Glomerular endothelial cell (primary cell): ENCODE data around the gene SYNGAP1. TPM values are rescaled to one million over a fixed set of nuclear protein-coding genes. Genes with fewer than 3 reads are reported as not detected.
"Not testable (repeated sequence)": the region's sequence is repeated elsewhere in the genome, so short reads cannot be mapped to it uniquely, and the experiment has no call there.

ENCODE experiments used
- DNase-seq: peaks from one replicate; pipeline ENCODE4 v3.0.0-alpha.2; 2011; ENCODE audit warnings: low read depth, low spot score; ENCODE audit errors: extremely low read depth
- total RNA-seq: library from RNA; depleted of rRNA; stranded (reverse); fragments of >200 nt; gene quantifications from 2 replicates; pipeline ENCODE4 v1.2.3, GENCODE V29; 2015

Gene SYNGAP1
- total RNA-seq, 1 donor from 2014 or later, result 6.1 TPM

DNA sequence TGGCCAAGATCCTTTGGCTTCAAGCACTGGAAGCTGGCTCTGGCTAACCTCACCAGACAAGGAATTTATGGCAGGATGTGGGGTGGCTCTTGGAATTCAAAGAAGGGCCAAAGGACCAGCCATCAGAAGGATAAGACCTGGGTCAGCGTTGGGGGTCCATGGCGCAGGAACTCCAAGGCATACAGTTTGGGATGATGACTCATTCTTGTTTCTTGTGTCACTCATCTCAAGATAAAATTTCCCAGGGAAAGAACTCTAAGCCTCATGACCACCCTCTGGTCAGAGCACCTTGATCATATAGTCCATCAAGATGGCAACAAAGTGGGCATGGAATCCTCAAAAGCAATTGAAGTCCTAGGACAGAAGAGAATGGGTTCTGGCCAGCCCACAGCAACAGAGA, 39.4 kb downstream of the SYNGAP1 start:
- DNase-seq, result no peak

DNA sequence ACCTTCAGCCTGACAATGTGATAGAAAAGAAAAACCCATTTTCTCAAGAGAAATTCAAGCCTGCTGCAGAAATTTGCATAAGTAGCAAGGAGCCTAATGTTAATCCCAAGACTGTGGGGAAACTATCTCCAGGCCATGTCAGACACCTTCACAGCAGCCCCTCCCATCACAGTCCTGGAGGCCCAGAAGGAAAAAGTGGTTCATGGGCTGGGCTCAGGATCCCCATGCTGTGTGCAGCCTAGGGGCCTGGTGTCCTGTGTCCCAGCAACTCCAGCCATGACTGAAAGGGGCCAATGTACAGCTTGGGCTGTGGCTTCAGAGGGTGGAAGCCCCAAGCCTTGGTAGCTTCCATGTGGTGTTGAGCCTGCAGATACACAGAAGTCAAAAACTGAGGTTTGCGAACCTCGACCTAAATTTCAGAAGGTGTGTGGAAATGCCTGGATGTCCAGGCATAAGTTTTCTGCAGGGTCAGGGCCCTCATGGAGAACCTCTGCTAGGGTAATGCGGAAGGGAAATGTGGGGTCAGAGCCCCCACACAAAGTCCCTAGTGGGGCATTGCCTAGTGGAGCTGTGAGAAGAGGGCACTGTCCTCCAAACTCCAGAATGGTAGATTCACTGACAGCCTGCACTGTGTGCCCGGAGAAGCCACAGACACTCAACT, 46.3 kb downstream of the SYNGAP1 start:
- DNase-seq, result no peak

DNA sequence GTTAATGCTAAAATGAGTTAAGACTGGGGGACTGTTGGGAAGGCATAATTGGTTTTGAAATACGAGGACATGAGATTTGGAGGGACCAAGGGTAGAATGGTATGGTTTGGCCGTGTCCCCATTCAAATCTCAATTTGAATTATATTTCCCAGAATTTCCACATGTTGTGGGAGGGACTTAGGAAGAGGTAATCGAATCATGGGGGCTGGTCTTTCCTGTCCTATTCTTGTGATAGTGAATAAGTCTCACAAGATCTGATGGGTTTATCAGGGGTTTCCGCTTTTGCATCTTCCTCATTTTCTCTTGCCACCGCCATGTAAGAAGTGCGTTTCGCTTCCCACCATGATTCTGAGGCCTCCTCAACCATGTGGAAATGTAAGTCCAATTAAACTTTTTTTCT, 47.2 kb downstream of the SYNGAP1 start:
- no peak for DNase-seq

DNA sequence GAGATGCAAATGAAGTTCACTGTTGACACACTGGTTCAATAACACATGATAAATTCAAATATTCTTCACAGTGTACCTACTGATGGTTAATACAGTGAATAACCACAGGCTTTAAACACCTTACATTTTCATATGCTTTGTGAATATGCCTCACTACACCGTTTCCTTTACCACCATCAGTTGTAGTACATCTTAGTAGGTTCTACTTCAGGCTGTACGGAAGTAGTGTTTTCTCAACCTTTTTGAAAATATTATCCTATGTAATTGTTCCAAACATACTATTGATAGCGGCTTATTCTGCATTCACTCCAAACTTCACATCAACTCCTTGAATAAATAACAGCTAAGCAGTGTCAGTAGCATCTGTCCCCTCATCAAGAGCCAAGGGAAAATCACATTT, 49.8 kb downstream of the SYNGAP1 start:
- no peak for DNase-seq

DNA sequence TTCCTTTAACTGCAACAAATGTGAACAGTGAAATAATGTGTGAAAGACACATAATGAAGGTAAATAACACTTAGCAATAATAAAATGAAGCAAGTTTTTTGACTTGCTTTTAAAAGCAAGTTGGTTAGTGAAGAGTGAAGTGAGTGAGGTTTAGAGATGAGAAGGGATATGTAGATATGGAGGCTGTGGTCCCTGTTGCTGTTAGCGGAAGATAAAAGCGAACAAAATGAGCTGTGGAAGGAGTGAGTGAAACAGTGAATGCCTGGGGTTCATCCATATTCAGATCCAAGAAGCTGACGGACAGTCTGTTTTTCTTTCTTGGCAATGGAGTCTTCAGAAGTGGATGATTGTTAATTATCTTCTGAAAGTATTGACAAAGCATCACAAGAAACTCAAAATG, 58.0 kb downstream of the SYNGAP1 start:
- no peak for DNase-seq

DNA sequence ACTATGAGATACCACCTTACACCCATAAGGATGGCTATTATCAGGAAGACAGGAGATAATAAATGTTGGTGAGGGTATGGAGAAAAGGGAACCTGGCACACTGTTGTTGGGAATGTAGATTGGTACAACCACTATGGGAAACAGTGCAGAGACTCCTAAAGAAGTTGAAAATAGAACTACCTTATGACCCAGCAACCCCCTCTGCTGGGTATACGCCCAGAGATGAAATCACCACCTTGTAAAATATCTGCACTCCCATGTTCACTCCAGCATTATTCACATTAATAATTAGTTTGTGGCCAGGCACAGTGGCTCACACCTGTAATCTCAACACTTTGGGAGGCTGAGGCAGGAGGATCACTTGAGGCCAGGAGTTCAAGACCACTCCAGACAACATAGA, 61.3 kb downstream of the SYNGAP1 start:
- DNase-seq, result no peak

DNA sequence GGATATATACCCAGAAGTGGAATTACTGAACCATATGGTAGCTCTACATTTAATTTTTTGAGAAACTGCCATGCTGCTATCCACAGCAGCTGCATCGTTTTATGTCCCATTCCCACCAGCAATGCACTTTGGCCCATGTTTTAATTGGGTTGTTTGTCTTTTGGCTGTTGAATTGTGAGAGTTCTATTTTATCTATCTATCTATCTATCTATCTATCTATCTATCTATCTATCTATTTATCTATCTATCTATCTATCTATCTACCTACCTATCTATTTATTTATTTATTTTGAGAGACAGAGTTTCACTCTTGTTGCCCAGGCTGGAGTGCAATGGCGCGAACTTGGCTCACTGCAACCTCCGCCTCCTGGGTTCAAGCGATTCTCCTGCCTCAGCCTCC, 62.8 kb downstream of the SYNGAP1 start:
- DNase-seq, result not testable (repeated sequence)

DNA sequence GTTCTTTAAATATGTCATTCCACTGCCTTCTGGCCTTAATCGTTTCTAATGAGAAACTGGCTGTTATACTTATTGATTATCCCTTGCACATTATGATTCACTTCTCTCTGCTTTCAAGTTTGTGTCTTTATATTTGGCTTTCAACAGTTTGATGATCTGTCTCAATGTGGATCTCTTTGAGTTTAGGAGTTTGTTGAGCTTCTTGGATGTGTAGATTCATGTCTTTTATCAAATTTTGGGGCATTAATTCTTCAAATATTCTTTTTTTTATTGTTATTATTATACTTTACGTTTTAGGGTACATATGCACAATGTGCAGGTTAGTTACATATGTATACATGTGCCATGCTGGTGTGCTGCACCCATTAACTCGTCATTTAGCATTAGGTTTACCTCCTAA, 63.8 kb downstream of the SYNGAP1 start:
- DNase-seq, result no peak

DNA sequence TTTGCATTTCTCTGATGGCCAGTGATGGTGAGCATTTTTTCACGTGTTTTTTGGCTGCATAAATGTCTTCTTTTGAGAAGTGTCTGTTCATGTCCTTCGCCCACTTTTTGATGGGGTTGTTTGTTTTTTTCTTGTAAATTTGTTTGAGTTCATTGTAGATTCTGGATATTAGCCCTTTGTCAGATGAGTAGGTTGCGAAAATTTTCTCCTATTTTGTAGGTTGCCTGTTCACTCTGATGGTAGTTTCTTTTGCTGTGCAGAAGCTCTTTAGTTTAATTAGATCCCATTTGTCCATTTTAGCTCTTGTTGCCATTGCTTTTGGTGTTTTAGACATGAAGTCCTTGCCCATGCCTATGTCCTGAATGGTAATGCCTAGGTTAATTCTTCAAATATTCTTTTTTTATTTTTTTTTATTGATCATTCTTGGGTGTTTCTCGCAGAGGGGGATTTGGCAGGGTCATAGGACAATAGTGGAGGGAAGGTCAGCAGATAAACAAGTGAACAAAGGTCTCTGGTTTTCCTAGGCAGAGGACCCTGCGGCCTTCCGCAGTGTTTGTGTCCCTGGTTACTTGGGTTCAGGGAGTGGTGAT, 64.9 kb downstream of the SYNGAP1 start:
- not testable (repeated sequence) for DNase-seq

DNA sequence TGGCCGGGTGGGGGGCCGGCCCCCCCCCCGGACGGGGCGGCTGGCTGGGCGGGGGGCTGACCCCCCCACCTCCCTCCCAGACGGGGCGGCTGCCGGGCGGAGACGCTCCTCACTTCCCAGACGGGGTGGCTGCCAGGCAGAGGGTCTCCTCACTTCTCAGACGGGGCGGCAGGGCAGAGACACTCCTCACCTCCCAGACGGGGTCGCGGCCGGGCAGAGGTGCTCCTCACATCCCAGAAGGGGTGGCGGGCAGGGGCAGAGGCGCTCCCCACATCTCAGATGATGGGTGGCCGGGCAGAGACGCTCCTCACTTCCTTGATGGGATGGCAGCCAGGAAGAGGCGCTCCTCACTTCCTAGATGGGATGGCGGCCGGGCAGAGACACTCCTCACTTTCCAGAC, 65.8 kb downstream of the SYNGAP1 start:
- DNase-seq, result not testable (repeated sequence)

DNA sequence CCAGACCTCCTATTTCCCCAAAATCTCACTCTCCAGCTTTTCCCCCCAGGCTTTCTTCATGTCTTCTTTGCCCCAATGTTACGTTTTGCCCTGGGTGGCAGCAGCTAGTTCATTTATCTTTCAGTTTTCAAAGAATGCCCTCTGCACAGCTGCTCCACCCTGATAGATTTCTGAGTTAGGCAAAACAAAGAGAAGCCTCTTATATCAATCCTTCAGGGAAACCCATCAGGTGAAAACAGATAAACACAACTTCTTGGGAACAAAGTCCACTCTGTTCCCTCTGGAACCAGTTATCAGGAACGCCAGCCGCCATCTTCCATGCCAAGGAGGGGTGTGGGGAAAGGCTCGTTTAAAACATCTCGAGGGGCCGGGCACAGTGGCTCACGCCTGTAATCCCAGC, 68.5 kb downstream of the SYNGAP1 start:
- no peak for DNase-seq

DNA sequence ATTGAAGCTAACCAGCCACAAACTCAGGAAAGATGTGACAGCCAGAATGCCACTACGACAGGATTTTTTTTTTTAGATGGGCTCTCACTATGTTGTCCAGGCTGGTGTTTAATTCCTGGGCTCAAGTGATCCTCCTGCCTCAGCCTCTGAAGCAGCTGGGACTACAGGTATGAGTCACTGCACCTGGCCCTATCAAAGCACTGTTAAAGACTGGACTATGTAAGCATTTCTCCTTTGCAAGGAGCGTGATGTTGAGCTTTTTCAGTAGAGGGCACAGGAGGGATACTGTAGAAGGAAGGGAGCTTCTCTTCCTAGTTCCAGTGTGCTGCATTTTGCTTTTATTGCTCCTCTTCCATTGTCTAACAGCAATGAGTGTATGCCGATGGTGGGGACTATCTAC, 70.3 kb downstream of the SYNGAP1 start:
- DNase-seq, result no peak

DNA sequence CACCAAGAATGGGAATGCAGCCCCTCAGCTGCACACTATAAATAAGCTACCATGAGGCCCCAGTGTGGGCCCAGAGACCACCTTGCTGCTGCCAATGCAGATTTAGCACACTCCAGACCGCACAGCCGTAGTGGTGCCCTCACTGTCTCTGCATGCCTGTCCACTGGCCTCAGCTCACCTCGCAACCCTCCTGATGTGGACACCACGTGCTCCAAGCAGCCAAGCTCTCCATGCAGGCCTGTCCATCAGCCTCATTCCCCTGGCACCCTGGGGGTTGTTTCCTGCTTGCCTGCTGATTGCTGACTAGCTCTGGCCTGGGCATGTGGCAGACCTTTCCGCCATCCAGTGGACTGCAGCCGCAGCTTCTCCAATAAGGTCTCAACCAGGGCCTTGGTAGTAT, 70.8 kb downstream of the SYNGAP1 start:
- DNase-seq, result no peak

DNA sequence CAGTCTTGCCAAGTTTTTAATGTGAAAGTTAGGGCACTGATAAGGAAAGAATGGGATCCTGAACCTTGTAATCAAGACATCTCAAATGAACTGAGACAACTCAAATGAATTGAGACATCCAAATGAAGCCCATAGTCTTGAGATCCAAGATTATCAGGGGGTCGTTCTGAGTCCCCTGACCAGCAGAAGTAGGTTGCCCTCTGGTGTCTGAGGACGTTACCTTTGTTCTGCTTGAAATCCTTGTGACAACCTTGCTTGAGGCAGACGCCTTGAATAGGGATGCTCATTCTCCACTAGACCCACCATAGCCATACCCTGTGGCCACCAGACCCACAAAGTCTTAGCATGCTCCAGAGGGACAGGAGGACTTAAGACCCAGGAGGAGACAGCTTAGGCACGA, 72.2 kb downstream of the SYNGAP1 start:
- no peak for DNase-seq

DNA sequence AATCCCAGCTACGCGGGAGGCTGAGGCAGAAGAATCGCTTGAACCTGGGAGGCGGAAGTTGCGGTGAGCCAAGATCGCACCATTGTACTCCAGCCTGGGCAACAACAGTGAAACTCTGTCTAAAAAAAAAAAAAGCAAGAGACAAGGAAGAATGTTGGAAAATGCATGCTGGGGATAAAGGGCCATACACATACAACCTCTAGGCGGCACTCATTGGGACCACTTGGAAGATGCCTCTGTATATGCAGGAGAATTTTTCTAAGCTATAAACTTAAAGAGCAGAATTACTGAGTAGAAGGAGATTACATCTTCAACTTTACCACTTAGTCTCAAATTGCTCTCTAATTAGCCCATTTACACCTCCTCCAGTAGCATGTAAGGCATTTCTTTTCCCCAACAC, 77.3 kb downstream of the SYNGAP1 start:
- DNase-seq, result no peak

DNA sequence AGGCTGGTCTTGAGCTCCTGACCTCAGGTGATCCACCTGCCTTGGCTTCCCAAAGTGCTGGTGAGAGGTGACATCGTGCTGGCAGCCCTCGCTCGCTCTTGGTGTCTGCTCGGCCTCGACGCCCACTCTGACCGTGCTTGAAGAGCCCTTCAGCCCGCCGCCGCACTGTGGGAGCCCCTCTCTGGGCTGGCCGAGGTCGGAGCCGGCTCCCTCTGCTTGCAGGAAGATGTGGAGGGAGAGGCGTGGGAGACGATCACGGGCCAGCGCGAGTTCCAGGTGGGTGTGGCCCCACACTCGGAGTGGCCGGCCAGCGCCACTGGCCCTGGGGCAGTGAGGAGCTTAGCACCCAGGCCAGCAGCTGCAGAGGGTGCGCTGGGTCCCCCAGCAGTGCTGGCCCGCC, 82.6 kb downstream of the SYNGAP1 start:
- DNase-seq, result no peak

DNA sequence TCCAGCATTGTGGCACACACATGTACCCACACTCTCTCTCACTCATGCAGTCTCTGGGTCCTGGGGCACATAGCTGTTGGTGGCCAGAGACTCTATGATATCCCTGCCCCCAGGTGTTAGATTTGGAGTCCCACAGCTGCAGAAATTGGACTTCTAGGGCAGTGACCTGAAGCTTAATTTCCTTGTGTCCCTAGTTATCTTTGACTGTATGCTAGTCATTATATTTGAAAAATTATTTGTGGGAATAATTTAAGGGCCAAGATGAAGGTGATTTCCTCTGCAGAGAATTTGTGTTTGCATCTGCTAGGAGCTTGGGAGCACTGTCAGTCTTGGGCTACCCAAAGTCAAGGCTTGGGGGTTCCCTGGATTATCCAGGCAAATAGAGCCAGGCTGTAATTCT, 84.6 kb downstream of the SYNGAP1 start:
- DNase-seq, result no peak

Other genes with a start within 250 kb of the SYNGAP1 start
- gene COL11A2, start 227.6 kb upstream of the SYNGAP1 start, total RNA-seq, result under 0.01 and 0.53 TPM in 2 replicates
- gene RXRB, start 219.4 kb upstream of the SYNGAP1 start, total RNA-seq, result 24.6 and 25.2 TPM in 2 replicates
- gene SLC39A7, start 219.2 kb upstream of the SYNGAP1 start, total RNA-seq, result 124 and 143 TPM in 2 replicates
- 4.0 and 8.0 TPM in 2 replicates for gene HSD17B8, start 215.4 kb upstream of the SYNGAP1 start, total RNA-seq
- gene RING1, start 211.6 kb upstream of the SYNGAP1 start, total RNA-seq, result 9.6 and 15.2 TPM in 2 replicates
- gene VPS52, start 148.2 kb upstream of the SYNGAP1 start, total RNA-seq, result 29.6 and 34.5 TPM in 2 replicates
- gene RPS18, start 148.0 kb upstream of the SYNGAP1 start, total RNA-seq, result 2,187 and 4,134 TPM in 2 replicates
- gene B3GALT4, start 142.9 kb upstream of the SYNGAP1 start, total RNA-seq, result 4.5 and 6.8 TPM in 2 replicates
- gene WDR46, start 130.8 kb upstream of the SYNGAP1 start, total RNA-seq, result 63.4 and 91.0 TPM in 2 replicates
- 34.1 and 40.8 TPM in 2 replicates for gene PFDN6, start 130.5 kb upstream of the SYNGAP1 start, total RNA-seq
- gene RGL2, start 121.1 kb upstream of the SYNGAP1 start, total RNA-seq, result 51.6 and 65.5 TPM in 2 replicates
- 244 and 415 TPM in 2 replicates for gene TAPBP, start 106.0 kb upstream of the SYNGAP1 start, total RNA-seq
- 11.0 and 12.4 TPM in 2 replicates for gene ZBTB22, start 102.3 kb upstream of the SYNGAP1 start, total RNA-seq
- 47.0 and 58.9 TPM in 2 replicates for gene DAXX, start 97.1 kb upstream of the SYNGAP1 start, total RNA-seq
- gene KIFC1, start 28.2 kb upstream of the SYNGAP1 start, total RNA-seq, result 3.9 and 21.9 TPM in 2 replicates
- gene PHF1, start 9.1 kb upstream of the SYNGAP1 start, total RNA-seq, result 21.5 and 34.8 TPM in 2 replicates
- gene CUTA, start 2.0 kb upstream of the SYNGAP1 start, total RNA-seq, result 140 and 146 TPM in 2 replicates
- 3.7 and 7.2 TPM in 2 replicates for gene ZBTB9, start 34.5 kb downstream of the SYNGAP1 start, total RNA-seq
- 24.0 and 33.1 TPM in 2 replicates for gene BAK1, start 160.2 kb downstream of the SYNGAP1 start, total RNA-seq
- gene ITPR3, start 201.3 kb downstream of the SYNGAP1 start, total RNA-seq, result 66.6 and 79.7 TPM in 2 replicates